WTC11 (cell line): ENCODE measurements around the gene MCF2L. TPM values are rescaled to one million over a fixed set of nuclear protein-coding genes. Genes with fewer than 3 reads are reported as not detected.

Experiments
- ATAC-seq: fragments of 200-7000 bp; cut with Tn5 transposase; 2 replicates; pipeline ENCODE4 v1.10.0; 2021; ENCODE audit warnings: mild to moderate bottlenecking, moderate library complexity
- CTCF ChIA-PET: fragments of 300-600 bp; sonication (Branson Sonifier 250); formaldehyde crosslinking; loops from one replicate; lab custom pipeline; 2021; ENCODE audit warnings: antibody characterized with exemption; lab: Charles Lee
- POLR2A ChIA-PET: fragments of 350-600 bp; sonication (Branson Sonifier 250); formaldehyde crosslinking; loops from one replicate; lab custom pipeline; 2021; ENCODE audit warnings: antibody characterized with exemption; lab: Charles Lee
- DNase-seq: peaks from one replicate; pipeline ENCODE4 v3.0.0; 2021; ENCODE audit warnings: low spot score
- H3K27ac Mint-ChIP-seq: 2 replicates; pipeline ENCODE4 v1.8.0; 2021; ENCODE audit warnings: mixed read lengths
- H3K27me3 Mint-ChIP-seq: 2 replicates; pipeline ENCODE4 v1.8.0; 2021; ENCODE audit warnings: low read depth, mild to moderate bottlenecking, moderate library complexity, mixed read lengths
- H3K36me3 Mint-ChIP-seq: 2 replicates; pipeline ENCODE4 v1.8.0; 2021; ENCODE audit warnings: mixed read lengths
- H3K4me1 Mint-ChIP-seq: 2 replicates; pipeline ENCODE4 v1.8.0; 2022; ENCODE audit warnings: mixed read lengths
- H3K4me3 Mint-ChIP-seq: 2 replicates; pipeline ENCODE4 v1.8.0; 2021; ENCODE audit warnings: mild to moderate bottlenecking, moderate library complexity, mixed read lengths
- H3K9me3 Mint-ChIP-seq: 2 replicates; pipeline ENCODE4 v1.8.0; 2021; ENCODE audit warnings: mixed read lengths
- ARID4B ChIP-seq: sonication (generic); formaldehyde crosslinking; IDR thresholded peaks from 2 replicates; pipeline ENCODE4 v1.8.0; 2023; ENCODE audit warnings: missing genetic modification reagents, mild to moderate bottlenecking, borderline replicate concordance
- GABPB1 ChIP-seq: sonication (generic); formaldehyde crosslinking; IDR thresholded peaks from 2 replicates; pipeline ENCODE4 v1.8.1; 2023; ENCODE audit warnings: mild to moderate bottlenecking, missing genetic modification reagents
- KAT7 ChIP-seq: sonication (generic); formaldehyde crosslinking; IDR thresholded peaks from 2 replicates; pipeline ENCODE4 v1.8.1; 2023; ENCODE audit warnings: missing genetic modification reagents, mild to moderate bottlenecking, borderline replicate concordance
- MYBL2 ChIP-seq: sonication (generic); formaldehyde crosslinking; IDR thresholded peaks from 2 replicates; pipeline ENCODE4 v1.8.1; 2023; ENCODE audit warnings: mild to moderate bottlenecking, moderate library complexity, missing genetic modification reagents
- SMAD4 ChIP-seq: sonication (generic); formaldehyde crosslinking; IDR thresholded peaks from 2 replicates; pipeline ENCODE4 v1.8.0; 2022; ENCODE audit warnings: mild to moderate bottlenecking, missing genetic modification reagents
- SP1 ChIP-seq: sonication (generic); formaldehyde crosslinking; conservative IDR thresholded peaks from 2 replicates; pipeline ENCODE4 v1.8.1; 2022; ENCODE audit warnings: missing genetic modification reagents
- ZNF263 ChIP-seq: sonication (generic); formaldehyde crosslinking; IDR thresholded peaks from 2 replicates; pipeline ENCODE4 v1.8.1; 2022; ENCODE audit warnings: low read depth, mild to moderate bottlenecking, moderate library complexity, missing genetic modification reagents
- ZNF671 ChIP-seq: fragments of 250-450 bp; sonication (Bioruptor Pico); IDR thresholded peaks from 2 replicates; pipeline ENCODE4 v1.8.0; 2021; ENCODE audit warnings: mild to moderate bottlenecking
- total RNA-seq: library from RNA; stranded (reverse); gene quantifications from 3 replicates; pipeline ENCODE4 v1.2.3, GENCODE V29; 2021
- TF ChIP-seq, protein P1 (sequence below): sonication (generic); formaldehyde crosslinking; IDR thresholded peaks from 2 replicates; pipeline ENCODE4 v1.8.1; 2023; ENCODE audit warnings: mild to moderate bottlenecking, missing genetic modification reagents
- TF ChIP-seq, protein P2 (sequence below): fragments of 200-600 bp; IDR thresholded peaks from 2 replicates; pipeline ENCODE4 v1.8.0; 2022; ENCODE audit warnings: antibody characterized with exemption
- TF ChIP-seq, protein P3 (sequence below): sonication (generic); formaldehyde crosslinking; conservative IDR thresholded peaks from 2 replicates; pipeline ENCODE4 v1.8.1; 2023; ENCODE audit warnings: mild to moderate bottlenecking, low read depth, missing genetic modification reagents, moderate library complexity
- TF ChIP-seq, protein P4 (sequence below): fragments of 250-450 bp; sonication (Bioruptor Pico); IDR thresholded peaks from 2 replicates; pipeline ENCODE4 v1.9.0; 2021; ENCODE audit warnings: moderate library complexity, mild to moderate bottlenecking, inconsistent platforms, borderline replicate concordance

Gene MCF2L
- total RNA-seq, 1 experiment from 2014 or later: 34.8 TPM

DNA sequence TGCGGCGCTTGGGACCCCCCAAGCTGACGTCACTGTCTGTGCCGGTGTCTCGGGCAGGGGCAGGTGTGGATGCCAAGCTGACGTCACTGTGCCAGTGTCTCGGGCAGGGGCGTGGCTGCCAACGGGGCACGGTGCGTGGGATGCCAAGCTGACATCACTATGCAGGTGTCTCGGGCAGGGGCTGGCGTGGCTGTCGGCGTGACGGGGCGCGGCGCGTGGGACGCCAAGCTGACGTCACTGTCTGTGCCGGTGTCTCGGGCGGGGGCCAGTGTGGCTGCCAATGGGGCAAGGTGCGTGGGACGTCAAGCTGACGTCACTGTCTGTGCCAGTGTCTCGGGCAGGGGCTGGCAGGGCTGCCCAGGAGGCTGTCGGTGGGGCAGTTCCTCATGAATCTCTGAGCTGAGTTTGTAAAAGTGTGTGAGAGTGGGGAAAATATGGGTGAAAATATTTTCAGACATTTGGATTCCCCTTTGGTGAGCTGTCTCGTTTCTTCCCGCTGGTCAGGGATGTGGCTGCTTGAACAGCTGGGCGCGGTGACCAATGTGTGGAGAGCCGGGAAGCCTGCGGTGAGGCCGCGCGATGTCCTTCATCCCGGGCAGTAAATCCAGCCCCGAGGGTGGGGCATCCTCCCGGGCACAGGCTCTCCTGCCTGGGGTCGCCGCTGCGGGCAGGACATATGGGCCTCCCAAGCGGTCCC lies 25.2 kb downstream of the MCF2L start:
- Mint-ChIP-seq H3K4me3 (no peak overlapping the region), H3K27ac (no peak overlapping the region), H3K4me1 (0 out of 2 replicates have a peak, but pooled peaks cover 2% of the 10 kb centered on the region), H3K36me3 (peaks cover 9% of the 10 kb centered on the region), H3K27me3 (no peaks in the 10 kb centered on the region), H3K9me3 (peaks cover 8% of the 10 kb centered on the region)
- ChIA-PET CTCF (interaction anchor here (1.1 kb wide), 1 partner anchor 51 kb away, joined by 3 read pairs; no protein-coding TSS in a partner anchor), POLR2A (no interaction called here)
- DNase-seq: no peak
- ATAC-seq: no peak
- no peak for TF ChIP-seq ZNF263
- TF ChIP-seq ARID4B (CRISPR knock-in tag): no peak
- no peak for TF ChIP-seq ZNF671 (CRISPR knock-in tag)
- TF ChIP-seq KAT7 (CRISPR knock-in tag): no peak
- TF ChIP-seq, protein P1, sequence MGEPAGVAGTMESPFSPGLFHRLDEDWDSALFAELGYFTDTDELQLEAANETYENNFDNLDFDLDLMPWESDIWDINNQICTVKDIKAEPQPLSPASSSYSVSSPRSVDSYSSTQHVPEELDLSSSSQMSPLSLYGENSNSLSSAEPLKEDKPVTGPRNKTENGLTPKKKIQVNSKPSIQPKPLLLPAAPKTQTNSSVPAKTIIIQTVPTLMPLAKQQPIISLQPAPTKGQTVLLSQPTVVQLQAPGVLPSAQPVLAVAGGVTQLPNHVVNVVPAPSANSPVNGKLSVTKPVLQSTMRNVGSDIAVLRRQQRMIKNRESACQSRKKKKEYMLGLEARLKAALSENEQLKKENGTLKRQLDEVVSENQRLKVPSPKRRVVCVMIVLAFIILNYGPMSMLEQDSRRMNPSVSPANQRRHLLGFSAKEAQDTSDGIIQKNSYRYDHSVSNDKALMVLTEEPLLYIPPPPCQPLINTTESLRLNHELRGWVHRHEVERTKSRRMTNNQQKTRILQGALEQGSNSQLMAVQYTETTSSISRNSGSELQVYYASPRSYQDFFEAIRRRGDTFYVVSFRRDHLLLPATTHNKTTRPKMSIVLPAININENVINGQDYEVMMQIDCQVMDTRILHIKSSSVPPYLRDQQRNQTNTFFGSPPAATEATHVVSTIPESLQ (CRISPR knock-in tag): no peak
- TF ChIP-seq, protein P2, sequence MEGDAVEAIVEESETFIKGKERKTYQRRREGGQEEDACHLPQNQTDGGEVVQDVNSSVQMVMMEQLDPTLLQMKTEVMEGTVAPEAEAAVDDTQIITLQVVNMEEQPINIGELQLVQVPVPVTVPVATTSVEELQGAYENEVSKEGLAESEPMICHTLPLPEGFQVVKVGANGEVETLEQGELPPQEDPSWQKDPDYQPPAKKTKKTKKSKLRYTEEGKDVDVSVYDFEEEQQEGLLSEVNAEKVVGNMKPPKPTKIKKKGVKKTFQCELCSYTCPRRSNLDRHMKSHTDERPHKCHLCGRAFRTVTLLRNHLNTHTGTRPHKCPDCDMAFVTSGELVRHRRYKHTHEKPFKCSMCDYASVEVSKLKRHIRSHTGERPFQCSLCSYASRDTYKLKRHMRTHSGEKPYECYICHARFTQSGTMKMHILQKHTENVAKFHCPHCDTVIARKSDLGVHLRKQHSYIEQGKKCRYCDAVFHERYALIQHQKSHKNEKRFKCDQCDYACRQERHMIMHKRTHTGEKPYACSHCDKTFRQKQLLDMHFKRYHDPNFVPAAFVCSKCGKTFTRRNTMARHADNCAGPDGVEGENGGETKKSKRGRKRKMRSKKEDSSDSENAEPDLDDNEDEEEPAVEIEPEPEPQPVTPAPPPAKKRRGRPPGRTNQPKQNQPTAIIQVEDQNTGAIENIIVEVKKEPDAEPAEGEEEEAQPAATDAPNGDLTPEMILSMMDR: no peak
- TF ChIP-seq MYBL2 (CRISPR knock-in tag): no peak
- TF ChIP-seq GABPB1 (CRISPR knock-in tag): no peak
- TF ChIP-seq, protein P3, sequence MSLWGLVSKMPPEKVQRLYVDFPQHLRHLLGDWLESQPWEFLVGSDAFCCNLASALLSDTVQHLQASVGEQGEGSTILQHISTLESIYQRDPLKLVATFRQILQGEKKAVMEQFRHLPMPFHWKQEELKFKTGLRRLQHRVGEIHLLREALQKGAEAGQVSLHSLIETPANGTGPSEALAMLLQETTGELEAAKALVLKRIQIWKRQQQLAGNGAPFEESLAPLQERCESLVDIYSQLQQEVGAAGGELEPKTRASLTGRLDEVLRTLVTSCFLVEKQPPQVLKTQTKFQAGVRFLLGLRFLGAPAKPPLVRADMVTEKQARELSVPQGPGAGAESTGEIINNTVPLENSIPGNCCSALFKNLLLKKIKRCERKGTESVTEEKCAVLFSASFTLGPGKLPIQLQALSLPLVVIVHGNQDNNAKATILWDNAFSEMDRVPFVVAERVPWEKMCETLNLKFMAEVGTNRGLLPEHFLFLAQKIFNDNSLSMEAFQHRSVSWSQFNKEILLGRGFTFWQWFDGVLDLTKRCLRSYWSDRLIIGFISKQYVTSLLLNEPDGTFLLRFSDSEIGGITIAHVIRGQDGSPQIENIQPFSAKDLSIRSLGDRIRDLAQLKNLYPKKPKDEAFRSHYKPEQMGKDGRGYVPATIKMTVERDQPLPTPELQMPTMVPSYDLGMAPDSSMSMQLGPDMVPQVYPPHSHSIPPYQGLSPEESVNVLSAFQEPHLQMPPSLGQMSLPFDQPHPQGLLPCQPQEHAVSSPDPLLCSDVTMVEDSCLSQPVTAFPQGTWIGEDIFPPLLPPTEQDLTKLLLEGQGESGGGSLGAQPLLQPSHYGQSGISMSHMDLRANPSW (CRISPR knock-in tag): no peak
- TF ChIP-seq SP1 (CRISPR knock-in tag): no peak
- TF ChIP-seq SMAD4 (CRISPR knock-in tag): no peak
- TF ChIP-seq, protein P4, sequence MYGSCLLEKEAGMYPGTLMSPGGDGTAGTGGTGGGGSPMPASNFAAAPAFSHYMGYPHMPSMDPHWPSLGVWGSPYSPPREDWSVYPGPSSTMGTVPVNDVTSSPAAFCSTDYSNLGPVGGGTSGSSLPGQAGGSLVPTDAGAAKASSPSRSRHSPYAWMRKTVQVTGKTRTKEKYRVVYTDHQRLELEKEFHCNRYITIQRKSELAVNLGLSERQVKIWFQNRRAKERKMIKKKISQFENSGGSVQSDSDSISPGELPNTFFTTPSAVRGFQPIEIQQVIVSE: no peak
